LHCN-M2 (cell line): Measurements from ENCODE around the gene DNAJA4. TPM values are rescaled to one million over a fixed set of nuclear protein-coding genes. Genes with fewer than 3 reads are reported as not detected.

ENCODE experiments used
- DNase-seq: peaks from one replicate; pipeline ENCODE4 v3.0.0-alpha.2; 2012; ENCODE audit warnings: low read depth
- total RNA-seq: library from RNA; depleted of rRNA; stranded (reverse); fragments of >200 nt; gene quantifications from 2 replicates; pipeline ENCODE4 v1.2.3, GENCODE V29; 2014

DNAJA4 gene
- total RNA-seq, 1 experiment from 2014 or later, result not detected

- DNase-seq, result no peak
These were observed 11.9 kb downstream of the DNAJA4 start for GRCh38 chr15:78276064-78276943.

DNA sequence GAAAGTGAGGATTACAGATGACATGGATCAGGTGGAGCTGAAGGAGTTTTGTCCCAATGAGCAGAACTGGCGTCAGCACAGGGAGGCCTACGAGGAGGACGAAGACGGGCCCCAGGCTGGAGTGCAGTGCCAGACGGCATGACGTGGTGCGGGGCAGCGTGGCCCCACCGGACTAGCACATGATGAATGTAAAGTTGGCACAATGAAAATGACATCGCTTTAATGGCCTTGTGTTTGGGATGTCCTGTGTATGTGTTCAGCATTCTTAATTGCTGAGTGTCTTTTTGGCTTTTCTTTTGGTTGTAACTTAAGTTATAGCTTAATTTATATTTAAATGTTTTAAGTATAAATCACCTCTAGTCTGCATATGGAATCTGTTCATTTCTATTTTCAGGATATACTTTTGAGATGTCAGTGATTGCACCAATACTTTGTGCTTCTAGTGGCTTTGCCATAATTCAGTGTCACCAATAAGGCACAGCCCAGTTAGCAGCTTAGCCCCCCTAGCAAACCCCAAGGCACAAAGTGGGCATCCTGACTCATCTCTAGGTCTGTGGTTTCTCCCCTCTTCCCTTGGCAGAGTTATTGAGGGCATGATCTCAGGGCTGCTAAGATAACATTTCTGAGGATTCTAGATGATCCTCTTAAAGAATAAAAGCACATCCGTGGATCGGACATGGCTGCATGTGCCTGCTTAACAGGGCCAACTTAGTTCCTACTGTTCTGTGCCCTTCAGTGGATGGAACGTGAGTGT is 16.1 kb downstream of the DNAJA4 start:
- DNase-seq, result no peak

GRCh38 chr15:78282324-78282723 is 18.0 kb downstream of the DNAJA4 start:
- no peak for DNase-seq

GRCh38 chr15:78284758-78285157 is 20.4 kb downstream of the DNAJA4 start:
- no peak for DNase-seq

DNA sequence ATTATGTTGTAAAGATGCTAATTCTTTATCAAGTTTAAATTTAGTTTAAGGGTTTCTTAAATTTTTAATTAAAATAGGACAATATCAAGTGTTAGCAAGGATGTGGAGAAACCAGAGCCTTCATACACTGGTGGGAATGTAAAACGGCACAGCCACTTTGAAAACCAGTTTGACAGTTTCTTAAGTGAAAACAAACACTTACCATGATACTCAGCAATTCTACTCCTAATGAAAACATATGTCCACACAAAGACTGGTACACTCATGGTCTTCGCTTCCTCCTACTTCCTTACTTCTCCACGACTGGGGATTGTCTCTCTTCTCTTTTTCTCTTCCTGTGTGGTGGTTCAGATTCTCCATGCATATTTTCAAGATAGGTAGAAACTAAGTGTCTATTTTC is 25.9 kb downstream of the DNAJA4 start:
- no peak for DNase-seq

- DNase-seq, result no peak
These were observed 26.7 kb downstream of the DNAJA4 start for GRCh38 chr15:78291052-78291451.

GRCh38 chr15:78291698-78292097 is 27.3 kb downstream of the DNAJA4 start:
- no peak for DNase-seq

- no peak for DNase-seq
These were observed 27.9 kb downstream of the DNAJA4 start for GRCh38 chr15:78292219-78292618.

DNA sequence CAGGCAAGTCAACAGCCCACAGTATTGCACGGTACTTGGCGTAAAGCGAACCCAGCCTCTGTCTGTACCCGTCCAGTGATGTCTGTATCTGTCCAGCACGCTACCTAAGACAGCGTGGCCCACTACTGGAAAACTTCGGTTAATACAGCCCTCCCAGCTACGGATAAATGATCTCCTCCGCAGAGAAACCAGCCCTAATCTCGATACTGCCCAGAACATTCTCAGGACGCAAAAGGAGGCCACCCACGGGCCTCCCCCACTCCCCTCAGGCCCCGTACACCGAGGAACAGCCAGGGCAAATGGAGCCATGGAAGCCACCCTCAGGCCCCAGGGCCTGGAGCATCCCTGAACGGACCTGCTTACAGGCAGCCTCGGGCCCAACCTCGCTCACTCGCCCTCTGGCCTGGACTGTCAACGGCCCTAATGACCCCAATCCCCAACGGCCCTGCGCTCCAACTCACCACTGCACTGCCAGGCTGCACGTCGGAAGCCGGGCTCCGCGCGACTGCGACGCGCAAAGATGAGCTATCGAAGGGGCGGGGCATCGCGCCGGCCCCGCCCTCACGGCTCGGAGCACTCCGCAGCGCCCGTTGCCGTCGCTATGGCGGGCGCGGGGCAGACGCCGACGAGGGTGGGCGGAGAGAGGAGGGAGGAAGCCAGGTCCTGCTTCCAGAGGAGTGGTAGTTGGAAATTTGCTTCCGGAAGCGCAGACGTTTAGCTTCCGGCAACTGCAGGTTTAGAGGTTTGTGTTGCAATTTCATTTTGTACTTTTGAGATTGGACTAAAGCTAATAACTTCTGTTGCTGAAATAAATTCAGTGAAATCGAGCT is 35.0 kb downstream of the DNAJA4 start, which contains the start of gene SKIC8:
SKIC8 (minus strand) TSS at position 509 of the 830 bp plus-strand sequence. CDS start 3,923 bp downstream, outside the sequence.
- DNase-seq, result peak; percentile 89

DNA sequence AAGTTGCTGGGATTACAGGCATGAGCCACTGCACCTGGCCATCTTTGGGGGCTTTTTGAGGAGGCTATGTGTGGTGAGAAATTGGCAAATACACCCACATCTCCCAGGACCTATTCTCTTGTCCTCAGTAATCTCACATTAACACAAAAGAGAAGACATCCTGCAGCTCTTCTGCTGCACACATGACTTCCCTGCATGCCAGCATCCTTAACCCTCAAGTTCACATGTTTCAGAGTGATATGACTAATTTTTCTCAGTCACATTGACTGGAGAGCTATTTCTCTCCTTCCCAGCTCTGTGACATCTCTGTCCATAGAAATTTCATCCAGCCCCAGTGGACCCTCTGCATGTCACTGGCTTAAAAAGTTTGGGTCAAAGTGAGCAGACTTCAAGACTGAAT is 37.0 kb downstream of the DNAJA4 start:
- DNase-seq, result no peak

GRCh38 chr15:78301828-78302227 is 37.5 kb downstream of the DNAJA4 start:
- DNase-seq, result no peak

DNA sequence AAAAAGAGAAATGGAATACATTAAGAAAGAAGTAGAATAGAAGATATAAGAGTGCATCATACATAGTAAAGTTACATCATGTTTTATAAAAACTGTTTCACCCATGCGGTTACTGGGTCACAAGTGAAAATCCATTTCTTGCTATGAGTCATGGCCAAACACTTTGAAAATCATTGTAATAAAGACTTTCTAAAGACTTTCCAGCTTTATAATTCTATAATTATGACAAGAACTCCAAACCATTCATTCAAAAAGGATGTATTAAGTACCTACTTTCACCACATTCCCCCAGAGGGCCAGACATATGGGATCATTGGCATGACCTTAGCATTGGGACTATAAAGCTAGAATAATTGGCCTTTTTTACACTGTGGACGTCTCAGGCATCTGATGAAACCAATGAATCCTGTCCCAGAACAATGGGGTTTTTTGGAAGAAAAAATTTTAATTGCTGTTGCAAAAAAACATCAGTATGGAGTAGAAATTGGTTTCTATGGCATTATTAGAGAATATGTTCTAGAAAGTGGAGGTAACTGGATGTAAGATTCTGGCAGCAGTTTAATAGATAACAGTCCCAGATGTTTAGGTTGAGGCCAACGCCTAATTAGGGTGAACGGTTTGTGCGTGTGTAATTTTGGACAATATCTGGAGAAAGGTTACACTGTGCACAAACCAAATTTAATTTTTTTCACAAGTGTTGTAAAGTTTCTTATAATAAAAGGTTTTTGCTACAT is 38.4 kb downstream of the DNAJA4 start:
- DNase-seq, result peak; percentile 92

GRCh38 chr15:78304216-78305066 is 40.1 kb downstream of the DNAJA4 start:
- DNase-seq, result no peak

DNA sequence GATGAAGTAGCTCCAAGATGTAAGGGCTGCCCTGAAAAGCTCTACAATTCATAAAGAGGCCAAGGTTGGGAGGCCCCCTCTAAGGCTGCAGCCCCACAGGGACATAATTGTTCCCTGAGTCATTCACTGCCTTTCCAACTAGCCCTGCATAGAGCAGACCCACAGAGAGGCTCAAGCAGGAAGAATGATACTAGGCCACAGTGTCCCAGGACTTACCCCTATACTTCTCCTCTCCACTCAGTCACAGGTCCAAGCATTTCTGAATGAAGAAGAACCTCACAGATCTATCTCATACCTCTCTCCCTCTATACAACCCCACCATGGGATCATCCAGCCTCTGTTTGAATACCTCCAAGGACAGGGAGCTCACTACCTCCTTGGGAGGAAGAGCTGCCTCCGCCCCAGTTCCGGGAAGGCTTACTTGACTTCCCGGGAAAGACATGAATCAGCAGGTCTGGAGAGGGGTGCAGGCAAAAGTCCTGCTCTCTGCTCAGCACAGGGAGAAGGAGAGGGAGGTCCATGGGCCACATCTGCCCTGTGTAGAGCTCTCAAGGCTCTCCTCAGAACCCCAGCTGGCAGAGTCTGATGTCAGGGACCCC is 41.9 kb downstream of the DNAJA4 start:
- DNase-seq, result peak; percentile 70

- DNase-seq, result no peak
These were observed 43.6 kb downstream of the DNAJA4 start for GRCh38 chr15:78307976-78308375.

GRCh38 chr15:78308422-78309032 is 44.2 kb downstream of the DNAJA4 start:
- DNase-seq, result peak; percentile 38

DNA sequence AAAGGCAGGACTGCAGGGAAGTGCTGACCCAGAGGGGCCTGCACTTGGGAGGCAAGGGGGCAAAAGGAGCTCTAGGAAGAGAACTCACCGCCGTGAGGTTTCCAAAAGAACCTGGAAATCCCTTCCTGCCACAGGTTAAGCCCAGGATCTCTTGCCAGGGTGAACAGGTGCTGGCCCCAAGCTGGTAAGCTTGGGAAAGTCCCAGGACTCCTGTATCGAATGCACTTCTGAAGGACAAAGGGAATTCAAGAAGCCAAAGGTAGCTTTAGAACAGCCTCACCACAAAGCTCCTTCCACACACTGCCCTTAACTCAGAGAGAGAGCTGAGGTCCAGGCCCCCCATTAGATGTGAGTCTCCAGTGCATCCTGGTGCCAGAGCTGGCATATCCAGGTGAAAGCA is 46.9 kb downstream of the DNAJA4 start:
- DNase-seq, result no peak

DNA sequence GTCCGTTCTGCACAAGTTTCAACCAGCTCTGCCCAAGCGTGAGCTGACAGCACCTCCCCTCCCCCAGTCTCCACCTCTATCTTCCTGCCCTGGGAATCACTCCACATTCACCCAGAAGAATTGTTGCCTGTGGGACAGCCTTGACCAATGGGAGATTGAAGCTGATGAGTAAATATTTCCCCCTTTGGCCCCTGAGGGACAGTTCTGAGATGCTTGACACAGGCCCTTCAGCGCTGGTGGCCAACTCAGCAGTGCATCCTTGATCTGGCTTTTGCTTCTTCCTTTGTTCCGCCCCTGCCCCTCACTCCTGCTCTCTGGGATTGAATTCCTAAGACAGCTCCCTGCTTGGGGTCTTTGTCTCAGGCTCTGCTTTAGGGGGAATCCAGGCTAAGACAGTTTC is 48.2 kb downstream of the DNAJA4 start:
- DNase-seq, result no peak

- no peak for DNase-seq
These were observed 48.6 kb downstream of the DNAJA4 start for GRCh38 chr15:78312957-78313356.
